GM21786 (cell line): Measurements from ENCODE around the gene DTWD2.
"Not testable (repeated sequence)": the region's sequence is repeated elsewhere in the genome, so short reads cannot be mapped to it uniquely, and the experiment has no call there.

Experiments used
- ATAC-seq: cut with Tn5 transposase; IDR thresholded peaks from one replicate; pipeline ENCODE4 v1.9.1; 2021; ENCODE audit not compliant: unreplicated experiment

Gene DTWD2

DNA sequence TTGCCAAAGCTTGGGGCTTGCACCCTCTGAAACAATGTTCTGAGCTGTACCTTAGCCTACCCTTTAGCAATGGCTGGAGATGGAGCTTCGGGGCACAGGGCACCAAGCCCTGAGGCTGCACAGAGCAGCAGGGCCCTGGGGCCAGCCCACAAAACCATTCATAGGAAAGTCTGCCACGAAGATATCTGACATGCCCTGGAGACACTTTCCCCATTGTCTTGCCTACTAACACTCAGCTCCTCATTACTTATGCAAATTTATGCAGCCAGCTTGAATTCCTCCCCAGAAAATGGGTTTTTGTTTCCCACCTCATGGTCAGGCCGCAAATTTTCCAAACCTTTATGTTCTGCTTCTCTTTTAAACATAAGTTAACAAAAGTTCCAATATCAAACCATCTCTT is 105.7 kb downstream of the DTWD2 start:
- no peak for ATAC-seq

DNA sequence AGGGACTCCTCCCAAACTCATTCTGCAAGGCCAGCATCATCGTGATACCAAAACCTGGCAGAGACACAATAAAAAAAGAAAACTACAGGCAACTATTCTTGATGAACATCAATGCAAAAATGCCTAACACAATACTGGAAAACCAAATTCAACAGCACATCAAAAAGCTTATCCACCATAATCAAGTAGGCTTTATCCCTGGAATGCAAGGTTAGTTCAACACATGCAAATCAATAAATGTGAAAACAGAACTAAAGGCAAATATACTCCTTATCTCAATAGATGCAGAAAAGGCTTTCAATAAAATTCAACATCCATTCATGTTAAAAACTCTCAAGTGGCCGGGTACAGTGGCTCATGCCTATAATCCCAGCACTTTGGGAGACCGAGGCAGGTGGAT is 111.5 kb downstream of the DTWD2 start:
- not testable (repeated sequence) for ATAC-seq

DNA sequence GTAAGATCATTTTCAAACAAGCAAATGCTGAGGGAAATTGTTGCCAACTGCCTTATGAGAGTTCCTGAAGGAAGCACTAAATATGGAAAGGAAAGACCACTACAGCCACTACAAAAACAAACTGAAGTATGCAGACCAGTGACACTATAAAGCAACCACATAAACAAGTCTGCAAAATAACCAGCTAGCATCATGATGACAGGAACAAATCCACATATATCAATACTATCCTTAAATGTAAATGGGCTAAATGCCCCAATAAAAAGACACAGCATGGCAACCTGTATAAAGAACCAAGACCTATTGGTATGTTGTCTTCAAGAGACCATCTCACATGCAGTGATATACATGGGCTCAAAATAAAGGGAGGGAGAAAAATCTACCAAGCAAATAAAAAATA is 113.2 kb downstream of the DTWD2 start:
- no peak for ATAC-seq

DNA sequence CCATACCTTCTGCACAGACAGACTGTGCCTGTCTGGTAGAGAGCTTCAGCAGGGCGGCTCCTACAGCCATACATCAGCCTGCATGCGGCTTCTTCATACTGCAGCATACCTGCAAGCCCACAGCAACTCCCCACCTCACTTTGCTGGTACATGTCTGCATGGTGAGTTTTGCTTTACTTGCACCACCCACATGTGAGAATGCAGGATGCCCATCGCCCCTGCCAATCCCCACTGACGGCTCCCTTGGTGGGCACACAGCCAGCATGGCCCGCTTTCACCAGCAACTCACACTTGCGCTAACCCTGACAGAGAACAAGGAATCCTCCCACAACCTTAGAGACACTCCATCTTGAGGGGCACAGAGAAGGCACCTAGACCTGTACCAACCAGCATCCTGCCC is 114.9 kb downstream of the DTWD2 start:
- no peak for ATAC-seq

DNA sequence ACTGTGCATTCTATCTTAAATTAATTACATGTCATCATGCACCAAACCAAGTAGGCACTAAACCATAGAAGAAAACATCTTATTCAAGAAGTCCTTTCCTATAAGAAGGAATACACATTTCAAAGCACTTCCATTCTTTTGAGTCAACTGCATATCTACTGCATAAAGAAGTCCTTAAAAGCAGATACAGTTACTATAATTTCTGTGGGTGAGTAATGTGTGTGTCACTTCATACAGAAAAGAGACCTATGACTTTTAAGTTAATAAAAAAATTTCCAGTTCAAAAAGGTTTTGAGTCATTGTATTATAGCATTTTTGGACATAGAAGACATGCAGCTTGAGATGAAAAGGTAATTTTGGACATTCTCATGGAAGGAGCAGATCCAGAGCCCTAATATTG is 125.0 kb downstream of the DTWD2 start:
- ATAC-seq, result no peak

DNA sequence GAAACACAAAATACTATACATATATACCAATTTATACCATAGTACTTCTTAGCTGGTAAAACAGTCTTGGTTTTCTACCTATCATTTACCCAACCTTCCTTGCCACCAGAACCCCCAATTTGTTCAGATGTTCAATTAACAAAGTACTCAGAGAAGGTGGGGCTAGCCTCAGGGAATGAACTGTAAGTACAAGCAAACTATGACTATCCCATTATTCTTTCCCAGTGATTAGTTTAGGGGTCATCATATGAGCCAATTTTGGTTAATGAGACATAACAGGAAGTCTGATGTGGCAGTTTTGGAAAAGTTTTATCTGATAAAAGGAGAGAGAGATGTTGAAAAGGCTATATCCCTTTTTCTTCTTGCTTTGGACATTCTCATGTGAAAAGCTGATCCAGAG is 125.8 kb downstream of the DTWD2 start:
- ATAC-seq, result no peak

DNA sequence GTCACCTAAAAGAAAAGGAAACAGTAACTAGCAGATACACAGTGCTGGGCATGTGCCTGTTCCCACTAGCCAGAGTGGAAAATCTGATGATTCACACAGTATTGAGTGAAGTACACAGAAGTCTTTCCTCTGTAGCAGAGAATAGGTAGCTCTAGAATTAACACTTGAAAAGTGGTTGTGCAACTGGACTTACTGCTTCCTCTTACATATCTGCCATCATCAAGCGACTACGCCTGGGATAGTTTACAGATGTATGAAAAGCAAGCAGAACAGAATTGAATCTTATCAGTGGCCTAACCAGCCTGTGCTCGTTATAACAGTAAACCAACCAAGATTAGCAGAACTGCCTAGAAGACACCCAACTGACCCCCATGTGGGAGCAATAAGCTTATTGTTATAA is 130.6 kb downstream of the DTWD2 start:
- ATAC-seq, result no peak

DNA sequence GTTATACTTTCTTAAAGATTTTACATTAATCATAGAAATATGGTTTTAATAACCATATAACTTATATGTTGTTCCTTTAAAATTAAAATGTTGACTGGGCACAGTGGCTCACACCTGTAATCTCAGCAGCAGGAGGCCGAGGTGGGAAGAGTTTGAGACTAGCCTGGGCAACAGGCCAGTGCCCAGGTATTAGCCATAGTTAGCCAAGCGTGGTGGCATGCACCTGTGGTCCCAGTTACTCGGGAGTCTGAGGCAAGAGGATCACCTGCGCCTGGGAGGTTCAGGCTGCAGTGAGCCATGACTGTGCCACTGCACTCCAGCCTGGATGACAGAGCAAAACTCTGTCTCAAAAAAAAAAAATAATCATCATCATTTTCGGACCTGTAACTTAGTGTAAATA is 133.5 kb downstream of the DTWD2 start:
- ATAC-seq, result no peak

DNA sequence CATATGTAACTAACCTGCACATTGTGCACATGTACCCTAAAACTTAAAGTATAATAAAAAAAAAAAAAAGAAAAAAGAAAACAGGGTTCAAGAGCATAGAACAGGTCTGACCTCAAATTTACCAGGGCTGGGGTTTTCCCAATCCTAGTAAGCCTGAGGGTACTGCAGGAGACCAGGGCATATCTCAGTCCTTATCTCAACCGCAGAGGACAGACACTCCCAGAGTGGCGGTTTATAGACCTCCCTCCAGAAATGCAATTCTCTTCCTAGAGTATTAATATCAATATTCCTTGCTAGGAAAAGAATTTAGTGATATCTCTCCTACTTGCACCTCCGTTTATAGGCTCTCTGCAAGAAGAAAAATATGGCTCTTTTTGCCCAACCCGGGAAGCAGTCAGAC is 136.6 kb downstream of the DTWD2 start:
- not testable (repeated sequence) for ATAC-seq

DNA sequence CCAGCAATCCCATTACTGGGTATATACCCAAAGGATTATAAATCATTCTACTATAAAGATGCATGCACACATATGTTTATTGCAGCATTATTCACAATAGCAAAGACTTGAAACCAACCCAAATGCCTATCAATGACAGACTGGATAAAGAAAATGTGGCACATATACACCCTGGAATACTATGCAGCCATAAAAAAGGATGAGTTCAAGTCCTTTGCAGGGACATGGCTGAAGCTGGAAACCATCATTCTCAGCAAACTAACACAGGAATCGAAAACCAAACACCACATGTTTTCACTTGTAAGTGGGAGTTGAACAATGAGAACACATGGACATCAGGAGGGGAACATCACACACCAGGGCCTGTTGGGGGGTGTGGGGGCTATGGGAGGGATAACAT is 138.8 kb downstream of the DTWD2 start:
- ATAC-seq, result not testable (repeated sequence)

DNA sequence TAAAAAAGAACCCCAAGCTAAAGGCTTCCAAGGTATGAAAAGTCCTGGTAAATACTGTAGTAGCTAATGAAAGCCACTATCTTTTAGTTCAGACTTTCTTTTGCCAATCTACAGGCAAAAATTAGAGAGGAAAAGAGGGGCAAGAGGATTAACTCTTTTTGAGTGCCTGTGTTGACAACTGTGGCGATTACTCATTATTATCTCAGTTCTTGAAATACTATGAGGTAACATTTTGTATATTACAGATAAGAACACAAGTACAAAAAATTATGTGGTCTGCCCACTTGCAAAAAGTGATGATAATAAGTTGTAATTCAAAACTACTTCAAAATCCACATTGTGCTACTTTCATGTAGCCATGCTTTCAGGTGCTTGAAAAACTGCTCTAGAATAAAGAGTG is 144.0 kb downstream of the DTWD2 start:
- no peak for ATAC-seq

DNA sequence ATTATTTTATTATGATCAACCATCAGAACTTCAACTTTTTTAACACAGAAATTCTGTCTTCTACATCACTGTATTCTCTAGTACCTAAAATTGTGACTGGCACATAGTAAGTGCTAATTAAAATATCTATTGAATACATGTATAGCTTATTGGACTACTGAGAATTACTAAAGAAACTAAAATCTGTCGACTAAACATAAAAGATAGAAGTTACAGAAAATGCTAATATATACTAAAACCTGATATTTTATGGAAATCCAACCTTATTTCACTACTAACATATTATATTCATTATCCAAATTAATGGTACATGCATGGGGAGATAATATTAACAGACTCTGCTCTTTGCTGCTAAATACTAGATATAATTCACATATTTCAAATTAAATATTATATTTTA is 153.6 kb downstream of the DTWD2 start:
- ATAC-seq, result no peak

DNA sequence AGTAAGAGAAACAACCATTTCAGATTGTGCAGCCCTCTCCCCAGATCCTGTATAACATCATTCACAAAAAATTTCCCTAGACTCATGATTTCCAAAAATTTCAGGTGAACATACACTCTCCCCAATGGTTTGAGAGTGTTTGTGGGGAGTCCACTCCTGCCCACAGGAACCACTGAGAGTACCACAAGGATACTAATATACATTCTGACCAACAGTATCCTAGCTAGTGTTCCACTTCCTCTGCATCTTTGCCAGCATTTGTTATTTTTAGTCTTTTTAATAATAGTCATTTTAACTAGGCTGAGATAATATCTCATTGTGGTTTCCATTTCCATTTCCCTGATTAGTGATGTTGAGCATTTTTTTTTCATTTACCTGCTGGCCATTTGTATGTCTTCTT is 155.4 kb downstream of the DTWD2 start:
- ATAC-seq, result no peak

DNA sequence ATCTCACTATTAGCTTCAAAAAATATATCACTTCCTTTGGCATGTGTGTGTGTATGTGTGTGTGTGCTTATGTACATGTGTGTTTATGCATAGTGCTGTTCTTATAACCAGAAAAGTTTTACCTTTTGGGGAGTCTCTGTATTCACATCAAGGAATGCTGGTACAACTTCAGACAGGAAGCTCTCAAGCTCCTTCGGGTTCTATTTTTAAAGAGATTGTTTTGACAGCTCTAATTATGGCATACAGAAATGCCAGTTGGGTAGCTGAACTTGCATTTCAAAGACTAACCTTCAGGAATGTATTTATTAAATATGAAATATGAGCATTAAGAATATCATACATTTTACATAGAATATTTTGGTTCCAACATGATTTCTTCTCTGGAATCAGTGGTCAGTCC is 163.1 kb downstream of the DTWD2 start:
- ATAC-seq, result no peak

DNA sequence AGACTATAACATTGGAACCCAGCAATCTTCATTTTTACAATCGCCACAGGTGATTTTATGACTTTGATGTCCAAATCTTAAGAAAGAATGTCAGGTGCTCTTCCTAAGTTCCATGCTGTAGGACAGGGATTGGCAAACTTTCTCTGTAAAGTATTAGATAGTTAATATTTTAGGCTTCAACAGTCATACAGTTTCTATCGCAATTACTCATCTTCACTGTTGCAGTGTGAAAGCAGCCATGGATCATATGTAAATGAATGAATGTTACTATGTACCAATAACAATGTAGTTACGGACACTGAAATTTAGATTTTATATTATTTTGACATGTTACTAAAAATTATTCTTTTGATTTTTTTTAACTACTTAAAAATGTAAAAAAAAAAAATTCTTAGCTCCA is 169.7 kb downstream of the DTWD2 start:
- ATAC-seq, result no peak

DNA sequence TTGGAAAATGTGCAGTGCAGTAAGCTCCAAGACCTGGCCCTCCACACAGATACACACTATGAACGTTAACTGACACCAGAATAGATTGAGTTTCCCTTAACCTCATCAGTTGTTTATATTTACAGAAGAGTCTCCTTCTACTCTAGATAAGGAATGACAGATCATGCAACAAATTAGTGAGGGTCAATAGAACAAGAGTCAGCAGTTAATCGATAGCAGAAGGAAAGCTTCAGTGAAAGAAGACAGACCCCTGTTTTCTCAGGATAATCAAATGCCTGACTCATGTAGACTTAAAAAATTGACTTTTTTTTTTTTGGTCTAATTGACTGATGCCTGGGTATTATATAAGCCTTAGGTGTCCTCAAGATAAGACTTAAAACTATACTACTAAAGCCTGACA is 179.9 kb downstream of the DTWD2 start:
- no peak for ATAC-seq

DNA sequence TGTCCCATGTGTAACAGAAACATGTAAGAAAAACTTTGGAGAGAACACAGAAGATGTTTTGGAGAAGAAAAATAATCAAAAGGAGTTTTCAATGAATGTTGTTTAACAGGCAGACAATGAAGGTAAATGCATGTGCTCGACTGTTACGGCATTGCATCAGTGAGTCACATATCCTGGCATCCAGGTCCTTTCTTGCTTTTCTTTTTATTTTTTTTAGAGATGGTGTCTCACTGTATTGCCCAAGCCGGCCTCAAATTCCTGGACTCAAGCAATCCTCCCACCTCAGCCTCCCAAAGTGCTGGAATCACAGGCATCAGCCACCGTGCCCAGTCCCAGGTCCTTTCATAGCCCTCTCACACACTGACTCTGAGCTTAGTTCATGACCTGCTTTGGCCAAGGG is 181.8 kb downstream of the DTWD2 start:
- no peak for ATAC-seq

DNA sequence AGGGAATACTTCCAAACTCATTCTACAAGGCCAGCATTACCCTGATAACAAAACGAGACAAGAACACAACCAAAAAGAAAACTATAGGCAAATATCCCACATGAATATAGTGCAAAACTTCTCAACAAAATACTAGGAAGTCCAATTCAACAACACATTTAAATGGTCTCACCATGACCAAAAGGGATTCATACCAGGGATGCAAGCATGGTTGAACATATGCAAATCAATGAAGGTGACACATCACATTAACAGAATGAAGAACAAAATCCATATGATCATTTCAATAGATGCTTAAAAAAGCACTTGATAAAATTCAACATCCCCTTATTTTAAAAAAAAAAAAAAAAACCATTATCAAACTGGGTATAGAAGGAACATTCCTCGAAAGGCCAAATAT is 186.0 kb downstream of the DTWD2 start:
- ATAC-seq, result no peak

DNA sequence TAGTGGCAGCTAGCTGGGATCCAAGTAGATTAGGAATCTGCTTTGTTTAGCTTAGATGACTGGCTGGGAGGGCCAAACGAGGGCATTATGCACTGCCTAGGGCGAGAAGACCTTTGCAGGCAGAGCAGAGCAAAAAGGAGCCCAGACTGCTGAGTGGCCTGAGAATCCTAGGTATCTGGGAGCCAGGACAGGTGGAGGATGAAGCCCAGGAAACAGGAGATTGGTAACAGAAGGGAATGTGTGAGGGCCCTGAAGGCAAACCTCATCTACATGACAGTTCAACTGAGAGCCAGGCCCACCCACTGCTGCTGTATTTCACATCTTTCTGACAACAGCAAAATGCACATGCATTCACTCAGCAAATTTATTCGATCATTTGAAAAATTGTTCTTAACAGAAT is 192.3 kb downstream of the DTWD2 start:
- no peak for ATAC-seq

DNA sequence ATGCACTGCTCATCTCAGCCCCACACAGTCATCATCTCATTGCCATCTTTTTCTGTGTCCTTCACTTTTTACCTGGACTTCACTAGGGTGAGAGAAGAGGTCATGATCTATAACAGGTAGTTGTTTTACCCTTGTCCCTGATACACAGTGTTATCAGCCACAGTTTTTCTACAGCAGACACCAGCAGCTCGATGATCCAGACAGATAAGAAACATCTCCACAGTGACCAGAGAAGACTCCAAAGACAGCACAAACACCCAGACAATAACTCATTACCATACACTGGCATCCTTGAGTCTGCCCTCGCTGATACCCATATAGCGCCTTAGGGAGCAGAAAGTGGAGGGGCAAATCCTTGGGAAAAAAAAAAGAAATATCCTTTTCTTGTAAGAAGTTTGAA is 194.1 kb downstream of the DTWD2 start:
- ATAC-seq, result no peak

DNA sequence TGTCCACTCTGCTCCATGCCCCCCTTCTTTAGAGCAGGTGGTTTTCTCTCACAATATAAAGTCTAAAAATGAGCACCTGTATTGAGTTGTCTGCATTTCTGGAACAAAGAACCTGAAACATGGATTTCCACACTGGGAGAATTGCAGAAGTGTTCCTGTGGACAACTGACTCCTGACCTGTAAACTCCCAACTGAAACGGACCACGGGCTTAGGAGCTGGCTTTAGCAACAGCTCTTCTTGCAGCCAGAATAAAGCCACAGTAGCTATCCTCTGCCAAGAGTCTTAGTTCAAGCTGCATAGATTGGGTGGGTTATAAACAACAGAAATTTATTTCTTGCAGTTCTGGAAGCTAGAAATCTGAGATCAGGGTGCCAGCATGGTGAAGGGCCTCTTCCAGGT is 194.7 kb downstream of the DTWD2 start:
- ATAC-seq, result no peak

DNA sequence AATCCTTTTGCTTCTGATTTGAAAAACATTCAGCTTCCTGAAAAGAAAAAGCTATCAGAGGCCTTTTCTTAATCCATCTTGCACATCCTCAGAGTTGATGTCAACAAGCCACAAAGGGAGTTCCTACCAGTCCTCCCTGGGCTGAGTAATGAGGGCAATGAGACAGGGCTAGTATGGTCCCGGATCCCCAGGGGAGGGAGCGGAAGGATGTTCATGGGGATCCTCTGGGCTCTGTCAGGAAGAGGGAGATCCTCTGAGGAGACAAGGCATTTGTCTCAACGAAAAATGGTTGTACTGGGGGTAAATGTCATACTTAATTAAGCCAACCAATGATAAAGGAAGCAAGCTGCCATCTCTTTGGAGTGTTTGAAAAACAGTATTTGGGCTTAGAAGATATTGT is 195.3 kb downstream of the DTWD2 start:
- no peak for ATAC-seq

DNA sequence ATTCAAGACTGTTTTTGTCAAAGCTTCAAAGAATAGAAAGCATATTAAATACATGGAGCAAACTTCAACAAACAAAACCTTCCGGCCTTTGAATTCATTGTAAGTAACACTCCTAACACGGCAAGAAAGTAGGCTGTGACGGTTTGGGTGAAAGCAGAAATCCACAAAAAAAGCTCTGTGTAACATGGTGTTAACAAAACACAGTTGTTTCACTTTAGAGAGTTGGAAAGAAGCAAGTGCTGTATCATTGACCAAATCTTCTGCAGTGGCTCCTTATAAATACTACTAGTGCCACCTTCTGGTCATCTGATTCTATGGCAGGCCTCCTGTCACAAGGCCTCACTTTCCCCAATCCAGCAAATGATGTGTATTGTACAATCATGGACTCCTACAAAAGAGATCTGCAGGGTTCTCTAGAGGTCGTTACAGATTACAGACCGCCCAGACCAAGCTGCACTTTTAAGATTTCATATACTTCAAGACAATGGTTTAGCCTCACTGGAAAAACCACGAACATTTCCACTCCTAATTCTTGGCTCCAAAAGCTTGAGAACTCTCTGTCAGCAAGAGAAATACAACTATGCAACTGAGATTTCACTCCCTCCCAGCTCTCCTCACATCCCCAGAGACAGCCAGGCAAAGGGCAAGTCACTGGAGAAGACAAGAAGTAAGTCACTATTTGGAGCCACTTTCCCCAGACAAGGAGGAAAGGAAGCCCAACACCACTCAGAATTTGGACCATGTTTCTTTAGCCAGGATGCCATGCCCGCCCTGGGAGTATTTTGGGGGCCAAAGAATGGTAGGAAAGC is 196.2 kb downstream of the DTWD2 start:
- peak; percentile 98 for ATAC-seq
